Adrenal gland (tissue), 5 donors: ENCODE measurements around the gene ACSM3.

ENCODE experiments used
- POLR2A ChIP-seq, 2 donors: fragments of 450-650 bp; IDR thresholded peaks; one replicate each; pipeline ENCODE4 v1.6.1; 2017; ENCODE audit warnings: antibody characterized with exemption in 2 of 2, mild to moderate bottlenecking in 2 of 2, moderate library complexity in 1 of 2
- TF ChIP-seq, protein P1 (sequence below), 6 experiments: fragments of 450-650 bp in 4 of 6; fragments of 200-600 bp in 2 of 6; sonication (generic) in 1 of 6; IDR thresholded peaks; 1 replicate in 5 of 6; 2 replicates in 1 of 6; pipeline versions ENCODE4 v1.5.1 to v1.8.0; 2016 to 2021; ENCODE audit warnings: antibody characterized with exemption in 6 of 6, mild to moderate bottlenecking in 2 of 6, moderate library complexity in 1 of 6
- donor health status: DM: no; HTN: no; CAD: no.

DNA sequence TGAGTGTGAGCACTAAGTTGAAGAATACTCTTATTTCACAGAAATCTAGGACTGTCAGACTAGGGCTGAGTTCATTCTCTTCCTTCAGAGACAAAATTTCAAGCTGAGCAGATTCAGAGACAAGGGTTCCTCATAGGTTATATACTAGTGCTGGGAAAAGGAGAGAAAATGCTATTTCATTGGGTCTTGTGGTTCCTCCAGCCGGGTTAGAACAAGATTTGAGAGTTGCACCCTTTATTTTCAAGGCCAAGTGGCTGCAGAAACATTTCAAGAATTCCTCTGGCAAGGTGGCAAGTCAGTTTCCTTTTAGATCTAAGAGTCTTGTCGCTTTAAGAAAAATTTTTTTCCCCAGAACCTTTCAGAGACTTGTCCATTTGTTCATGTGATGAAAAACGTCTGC lies 29.0 kb upstream of the ACSM3 start:
- no peak for TF ChIP-seq POLR2A (IDR thresholded peaks at IDR 0.05)
- TF ChIP-seq, protein P1, sequence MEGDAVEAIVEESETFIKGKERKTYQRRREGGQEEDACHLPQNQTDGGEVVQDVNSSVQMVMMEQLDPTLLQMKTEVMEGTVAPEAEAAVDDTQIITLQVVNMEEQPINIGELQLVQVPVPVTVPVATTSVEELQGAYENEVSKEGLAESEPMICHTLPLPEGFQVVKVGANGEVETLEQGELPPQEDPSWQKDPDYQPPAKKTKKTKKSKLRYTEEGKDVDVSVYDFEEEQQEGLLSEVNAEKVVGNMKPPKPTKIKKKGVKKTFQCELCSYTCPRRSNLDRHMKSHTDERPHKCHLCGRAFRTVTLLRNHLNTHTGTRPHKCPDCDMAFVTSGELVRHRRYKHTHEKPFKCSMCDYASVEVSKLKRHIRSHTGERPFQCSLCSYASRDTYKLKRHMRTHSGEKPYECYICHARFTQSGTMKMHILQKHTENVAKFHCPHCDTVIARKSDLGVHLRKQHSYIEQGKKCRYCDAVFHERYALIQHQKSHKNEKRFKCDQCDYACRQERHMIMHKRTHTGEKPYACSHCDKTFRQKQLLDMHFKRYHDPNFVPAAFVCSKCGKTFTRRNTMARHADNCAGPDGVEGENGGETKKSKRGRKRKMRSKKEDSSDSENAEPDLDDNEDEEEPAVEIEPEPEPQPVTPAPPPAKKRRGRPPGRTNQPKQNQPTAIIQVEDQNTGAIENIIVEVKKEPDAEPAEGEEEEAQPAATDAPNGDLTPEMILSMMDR (IDR thresholded peaks at IDR 0.05), result no peak
